ENCODE measurements around the gene GDF3.
"Not testable (repeated sequence)": the region's sequence is repeated elsewhere in the genome, so short reads cannot be mapped to it uniquely, and the experiment has no call there.

Gene GDF3

GRCh38 chr12:7640123-7640995 is 55.2 kb downstream of the GDF3 start:
- not testable (repeated sequence) for H3K27ac ChIP-seq (ENCODE audit: low read depth, low read length); H3K9me3 ChIP-seq (ENCODE audit: control insufficient read depth in 5 of 5, low read length in 5 of 5); H3K36me3 ChIP-seq (ENCODE audit: control insufficient read depth in 5 of 5, insufficient read depth in 5 of 5, low read length in 5 of 5); H3K27me3 ChIP-seq (ENCODE audit: control insufficient read depth in 5 of 5, insufficient read depth in 4 of 5, low read length in 5 of 5); H3K9ac ChIP-seq (ENCODE audit: low read length in 5 of 5)
- peaks cover 0 to 11% (median 5%) of the 10 kb centered on the region in 5 donors for H3K4me1 ChIP-seq (ENCODE audit: control insufficient read depth in 5 of 5, insufficient read depth in 5 of 5, low read length in 5 of 5)
- peak overlapping the region in 1 of 5 donors; percentile 53 for H3K4me3 ChIP-seq (ENCODE audit: low read depth in 1 of 5, low read length in 5 of 5)

All from subcutaneous abdominal adipose tissue (tissue), 5 donors.